ENCODE measurements around the gene IGFBP1.

Gene IGFBP1

DNA sequence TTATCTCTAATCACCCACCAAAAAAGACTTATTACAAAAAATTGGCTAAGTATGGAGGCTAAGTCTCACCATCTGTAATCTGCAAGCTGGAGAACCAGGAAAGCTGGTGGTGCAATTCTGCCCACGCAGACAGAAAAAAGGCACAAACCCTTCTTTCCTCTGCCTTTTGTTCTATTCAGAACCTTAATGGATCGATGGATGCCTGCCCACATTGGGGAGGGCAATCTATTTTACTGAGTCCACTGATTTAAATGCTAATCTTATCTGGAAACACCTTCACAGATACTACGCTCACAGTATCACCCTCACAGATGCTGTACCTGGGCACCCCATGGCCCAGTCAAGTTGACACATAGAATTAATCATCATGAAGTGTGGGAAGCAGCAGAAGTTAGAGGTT lies 22.6 kb downstream of the IGFBP1 start:
- no peak for DNase-seq

GRCh38 chr7:45911311-45911710 lies 23.0 kb downstream of the IGFBP1 start:
- DNase-seq: no peak

DNA sequence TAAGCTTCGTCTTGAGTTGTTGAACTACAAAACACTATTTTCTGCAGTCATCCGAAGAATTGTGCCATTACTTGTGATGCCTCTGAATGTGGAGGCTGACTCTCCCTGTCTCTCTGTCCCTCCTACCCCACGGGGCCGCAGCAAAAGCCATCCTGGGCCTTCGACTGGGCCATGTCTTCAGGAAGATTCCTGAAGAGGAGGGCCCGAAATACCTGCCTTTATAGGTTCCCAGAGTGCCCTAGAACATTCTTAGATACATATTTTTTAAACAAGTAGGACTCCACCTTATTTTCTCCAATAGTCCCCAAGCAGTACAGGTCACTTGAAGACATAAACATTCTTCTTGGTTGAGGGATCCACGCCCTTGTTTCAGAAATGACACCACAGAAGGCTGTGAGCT lies 24.7 kb downstream of the IGFBP1 start:
- no peak for DNase-seq

GRCh38 chr7:45914911-45915310 lies 26.6 kb downstream of the IGFBP1 start:
- no peak for DNase-seq

- no peak for DNase-seq
Measured at GRCh38 chr7:45915606-45916005, 27.3 kb downstream of the IGFBP1 start.

DNA sequence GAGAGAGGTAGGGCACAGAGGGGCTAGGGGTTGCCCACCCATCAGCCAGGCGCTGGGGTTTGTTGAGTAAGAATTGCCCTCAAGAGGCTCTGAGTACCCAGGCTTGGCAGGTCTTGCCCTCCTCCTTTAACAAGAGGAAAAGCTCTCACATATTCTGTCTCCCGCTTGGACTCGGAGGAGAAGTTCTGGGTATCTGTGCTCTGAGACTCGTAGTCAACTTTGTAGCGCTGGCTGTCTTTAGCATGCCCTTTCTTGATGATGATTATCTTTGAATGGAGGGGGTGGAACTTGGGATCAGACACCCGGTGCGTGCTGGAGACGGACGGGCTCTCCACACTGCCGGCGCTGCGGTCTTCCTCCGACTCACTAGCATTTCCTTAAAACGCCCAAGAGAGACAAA lies 28.8 kb downstream of the IGFBP1 start:
- no peak for DNase-seq

- peak; percentile 79 for DNase-seq
Measured at GRCh38 chr7:45917658-45918057, 29.4 kb downstream of the IGFBP1 start.

DNA sequence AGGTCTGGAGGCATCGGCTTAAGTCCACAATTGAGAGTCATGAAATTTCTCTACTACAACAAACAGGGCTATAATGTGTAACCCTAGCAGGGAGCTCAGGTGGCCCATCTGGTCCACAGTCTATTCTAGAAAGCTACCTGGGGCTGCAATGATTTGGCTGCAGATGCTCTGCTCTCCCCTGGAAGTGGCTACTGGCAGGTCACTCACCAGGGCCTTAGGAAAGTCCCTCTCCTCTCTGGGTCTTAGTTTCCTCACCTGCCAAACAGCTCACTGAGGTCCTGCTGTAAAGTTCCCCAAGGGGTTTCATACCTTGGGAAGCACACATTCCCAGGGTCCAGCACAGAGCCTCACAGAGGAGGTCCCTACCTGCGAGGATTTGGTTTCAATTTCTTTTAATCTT lies 30.3 kb downstream of the IGFBP1 start:
- no peak for DNase-seq

DNA sequence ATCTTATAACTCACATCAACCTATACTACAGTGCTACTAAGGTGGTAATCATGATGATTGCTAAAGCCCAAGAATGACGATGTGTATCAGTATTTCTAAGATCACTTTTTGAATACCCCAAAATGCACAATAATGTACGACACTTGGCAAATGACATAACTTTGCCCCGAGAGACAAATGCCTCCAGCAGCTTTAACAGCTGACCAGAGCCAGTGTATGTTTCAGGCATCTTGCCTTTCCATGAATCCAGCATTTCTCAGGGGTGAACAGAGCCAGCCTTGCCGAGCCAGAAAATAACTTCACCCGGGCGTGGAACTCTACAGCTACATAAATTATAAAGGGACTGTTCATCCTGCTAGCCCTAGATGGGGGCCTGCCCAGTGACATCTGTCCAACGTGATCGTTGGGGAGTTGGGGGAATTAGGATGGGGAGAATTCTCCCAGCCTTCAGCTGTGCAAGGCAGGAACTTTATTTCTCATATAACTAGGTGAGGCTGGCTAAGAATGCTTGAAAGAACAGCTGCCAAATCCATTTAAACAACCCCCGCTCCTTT lies 31.0 kb downstream of the IGFBP1 start:
- no peak for DNase-seq

DNA sequence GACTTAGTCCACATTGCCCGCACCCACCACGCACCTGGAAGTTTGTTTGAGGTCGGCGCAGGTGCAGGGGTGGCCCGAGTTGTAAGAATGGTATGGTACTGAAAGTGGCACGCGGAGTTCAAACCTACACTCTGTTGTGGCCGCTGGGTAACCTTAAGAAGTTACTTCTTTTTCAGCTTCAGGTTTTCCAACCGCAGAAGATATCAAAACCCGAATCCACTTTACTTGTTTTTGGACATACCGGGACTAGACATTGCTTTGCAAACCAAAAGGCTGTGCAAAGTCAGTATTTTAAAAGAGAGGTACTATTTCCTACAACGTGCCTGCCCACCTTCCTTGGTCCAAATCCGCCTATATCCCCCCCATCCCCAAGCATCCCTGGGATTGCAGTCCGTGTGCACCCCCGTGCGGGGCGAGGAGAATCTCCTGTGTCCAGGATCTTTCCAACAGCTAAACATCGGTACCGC lies 31.7 kb downstream of the IGFBP1 start:
- no peak for DNase-seq

GRCh38 chr7:45920502-45921380 lies 32.5 kb downstream of the IGFBP1 start, which contains the start of gene IGFBP3:
Gene IGFBP3 (minus strand): TSS chr7:45921272. CDS start chr7:45921140, 132 bp downstream.
- DNase-seq: no peak

- no peak for DNase-seq
Measured at GRCh38 chr7:45921381-45921698, 33.1 kb downstream of the IGFBP1 start.

- no peak for DNase-seq
Measured at GRCh38 chr7:45921699-45922519, 33.6 kb downstream of the IGFBP1 start.

DNA sequence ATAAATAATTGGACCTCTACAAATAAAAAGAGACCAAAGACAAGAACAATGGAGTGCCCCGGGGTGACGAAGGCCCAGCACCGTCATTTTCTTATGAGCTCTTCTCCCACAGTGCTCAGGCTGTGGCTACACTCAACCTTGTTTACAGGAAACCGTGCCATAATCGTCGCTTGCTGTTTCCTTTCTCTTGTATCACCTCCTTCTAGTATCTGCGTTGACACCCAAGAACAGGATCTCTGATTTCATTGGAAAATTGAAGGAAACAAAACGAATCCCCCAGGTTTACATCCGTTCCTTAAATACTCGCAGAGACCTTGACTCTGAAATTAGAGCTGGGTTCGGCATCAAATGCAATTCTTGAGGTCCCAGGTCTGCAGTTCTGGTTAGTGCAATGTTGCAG lies 34.5 kb downstream of the IGFBP1 start:
- DNase-seq: no peak

GRCh38 chr7:45923290-45923689 lies 35.0 kb downstream of the IGFBP1 start:
- peak; percentile 48 for DNase-seq

GRCh38 chr7:45923818-45924217 lies 35.5 kb downstream of the IGFBP1 start:
- DNase-seq: no peak

DNA sequence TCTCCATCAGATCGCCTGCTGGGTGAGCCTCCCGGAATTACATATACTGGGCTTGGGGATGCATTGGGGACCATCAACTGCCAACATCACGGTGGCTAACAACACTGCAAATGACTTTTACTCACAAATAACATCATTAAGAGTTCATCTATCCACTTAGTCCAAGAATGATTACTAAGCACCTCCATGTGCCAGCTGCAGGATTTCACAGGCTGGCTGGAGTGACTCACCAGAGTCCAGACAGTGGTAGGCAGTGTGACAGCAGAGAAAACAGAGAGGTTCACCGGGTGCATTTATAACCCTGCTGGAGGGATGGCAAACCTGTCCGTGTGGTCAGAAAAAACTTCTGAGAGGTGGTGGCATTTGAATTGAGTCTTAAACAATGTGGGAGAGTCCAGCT lies 36.0 kb downstream of the IGFBP1 start:
- DNase-seq: no peak

DNA sequence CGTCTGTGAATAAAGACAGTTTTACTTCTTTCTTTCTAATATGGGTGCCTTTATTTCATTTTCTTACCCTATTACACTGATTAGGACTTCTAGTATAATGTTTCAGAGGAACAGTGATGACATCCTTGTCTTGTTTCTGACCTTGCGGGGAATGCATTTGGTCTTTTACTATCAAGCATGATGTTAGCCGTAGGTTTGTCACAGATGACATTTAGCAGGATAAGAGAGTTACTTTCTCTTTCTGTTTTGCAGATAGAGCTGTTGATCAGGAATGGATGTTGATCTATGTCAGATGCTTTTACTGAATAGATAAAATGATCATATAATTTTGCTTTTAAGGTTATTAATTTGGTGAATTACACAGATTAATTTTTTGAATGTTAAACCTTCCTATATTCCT lies 39.4 kb downstream of the IGFBP1 start:
- no peak for DNase-seq

GRCh38 chr7:45930967-45931366 lies 42.7 kb downstream of the IGFBP1 start:
- no peak for DNase-seq

DNA sequence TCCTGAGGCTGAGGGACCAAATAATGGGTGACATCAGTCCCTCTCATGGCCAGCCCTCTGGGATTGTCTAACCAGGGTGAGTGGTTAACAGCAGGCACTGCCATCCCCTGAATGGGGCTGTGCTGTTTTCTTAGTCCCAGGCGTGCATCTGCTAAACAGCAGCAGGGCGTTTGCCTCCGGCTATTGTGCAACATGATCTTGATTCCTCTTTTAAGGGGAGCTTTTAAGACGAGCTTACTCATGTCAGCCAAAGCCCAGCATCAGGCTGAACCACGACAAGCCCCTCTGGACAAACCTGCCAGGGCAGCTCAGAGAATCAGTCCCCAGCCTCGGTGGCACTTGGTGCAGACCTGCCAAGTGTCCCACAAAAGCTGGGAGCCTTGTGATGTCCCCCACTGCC lies 49.0 kb downstream of the IGFBP1 start:
- DNase-seq: no peak

DNA sequence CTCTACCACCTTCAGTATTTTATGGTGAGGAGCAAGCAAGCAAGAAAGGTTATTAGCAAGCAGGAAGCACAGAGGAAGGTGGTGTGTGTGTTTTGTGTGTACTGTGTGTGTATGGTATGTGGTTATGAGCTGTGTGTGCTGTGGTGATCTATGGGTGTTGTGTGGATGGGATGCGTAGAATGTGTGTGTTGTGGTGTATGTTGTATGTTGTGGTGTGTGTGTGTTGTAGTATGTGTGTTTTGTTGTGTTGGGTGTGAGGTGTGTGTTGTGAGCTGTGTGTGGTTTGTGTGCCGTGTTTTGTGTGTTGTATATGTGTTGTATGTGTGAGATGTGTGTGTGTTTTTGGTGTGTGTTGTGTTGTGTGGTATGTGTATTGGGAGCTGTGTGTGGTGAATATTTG lies 49.6 kb downstream of the IGFBP1 start:
- no peak for DNase-seq

- no peak for DNase-seq
Measured at GRCh38 chr7:45938626-45939302, 50.5 kb downstream of the IGFBP1 start.

GRCh38 chr7:45939574-45939973 lies 51.3 kb downstream of the IGFBP1 start:
- DNase-seq: no peak

All from activated CD4-positive, CD25-positive, alpha-beta regulatory T cell treated with anti-CD3 and anti-CD28 coated beads, Interleukin-2, amount 50 U/mL, for 72 hours (primary cell).